ENCODE results near the gene SMR3A. TPM values are rescaled to one million over a fixed set of nuclear protein-coding genes. Genes with fewer than 3 reads are reported as not detected.

SMR3A gene
- total RNA-seq, 4 donors from 2014 or later = not detected

- H3K4me3 ChIP-seq (ENCODE audit: low read depth, poor library complexity, severe bottlenecking) = no peak overlapping the region
- TF ChIP-seq POLR2A (IDR thresholded peaks at IDR 0.05) (no peak), CTCF (IDR thresholded peaks at IDR 0.05) (no peak)
- DNase-seq (ENCODE audit: low spot score in 2 of 2) = no peak
- WGBS, 2 donors = 85 to 91% methylated on average over 4 of the region's 4 CpGs
- intact Hi-C loops (cut with DNase I; ENCODE audit: low total_unique reads) = no loop called here
Observed at GRCh38 chr4:70371987-70372386, 11.4 kb downstream of the SMR3A start.

GRCh38 chr4:70372760-70373159, 12.2 kb downstream of the SMR3A start:
- DNase-seq (ENCODE audit: low spot score in 2 of 2) = no peak
- H3K4me3 ChIP-seq (ENCODE audit: low read depth, poor library complexity, severe bottlenecking) = no peak overlapping the region
- no peak for TF ChIP-seq CTCF (IDR thresholded peaks at IDR 0.05)
- TF ChIP-seq POLR2A (IDR thresholded peaks at IDR 0.05) = no peak
- intact Hi-C loops (cut with DNase I; ENCODE audit: low total_unique reads) = no loop called here
- 81 to 93% methylated on average over 3 of the region's 3 CpGs for WGBS, 2 donors

- 51 to 60% methylated on average over 3 of the region's 3 CpGs for WGBS, 2 donors
- intact Hi-C loops (cut with DNase I; ENCODE audit: low total_unique reads) = no loop called here
- no peak for DNase-seq (ENCODE audit: low spot score in 2 of 2)
- H3K4me3 ChIP-seq (ENCODE audit: low read depth, poor library complexity, severe bottlenecking) = no peak overlapping the region
- no peak for TF ChIP-seq POLR2A (IDR thresholded peaks at IDR 0.05)
- no peak for TF ChIP-seq CTCF (IDR thresholded peaks at IDR 0.05)
Observed at GRCh38 chr4:70380578-70380977, 20.0 kb downstream of the SMR3A start.

- no peak for TF ChIP-seq CTCF (IDR thresholded peaks at IDR 0.05)
- no peak for TF ChIP-seq POLR2A (IDR thresholded peaks at IDR 0.05)
- DNase-seq (ENCODE audit: low spot score in 2 of 2) = no peak
- H3K4me3 ChIP-seq (ENCODE audit: low read depth, poor library complexity, severe bottlenecking) = no peak within 1 kb of the TSS
- intact Hi-C loops (cut with DNase I; ENCODE audit: low total_unique reads) = no loop called here
- WGBS, 2 donors = 52 to 74% methylated on average over 5 of the region's 5 CpGs
Observed at GRCh38 chr4:70382691-70383181, 22.2 kb downstream of the SMR3A start, which contains the start of gene SMR3B. SMR3B (plus strand) TSS chr4:70383131; CDS start chr4:70384511, 1,380 bp downstream.

GRCh38 chr4:70392057-70392776, 31.7 kb downstream of the SMR3A start:
- intact Hi-C loops (cut with DNase I; ENCODE audit: low total_unique reads) = no loop called here
- no peak for TF ChIP-seq CTCF (IDR thresholded peaks at IDR 0.05)
- no peak for TF ChIP-seq POLR2A (IDR thresholded peaks at IDR 0.05)
- no peak for DNase-seq (ENCODE audit: low spot score in 2 of 2)
- 54% methylated on average over 2 of the region's 2 CpGs for WGBS, 2 donors
- no peak overlapping the region for H3K4me3 ChIP-seq (ENCODE audit: low read depth, poor library complexity, severe bottlenecking)

GRCh38 chr4:70397580-70397979, 37.0 kb downstream of the SMR3A start, which contains the start of gene OPRPN:
OPRPN (plus strand) TSS chr4:70397940; CDS start chr4:70399286, 1,346 bp downstream.
- TF ChIP-seq CTCF (IDR thresholded peaks at IDR 0.05) (no peak), POLR2A (IDR thresholded peaks at IDR 0.05) (no peak)
- intact Hi-C loops (cut with DNase I; ENCODE audit: low total_unique reads) = no loop called here
- no peak within 1 kb of the TSS for H3K4me3 ChIP-seq (ENCODE audit: low read depth, poor library complexity, severe bottlenecking)
- no peak for DNase-seq (ENCODE audit: low spot score in 2 of 2)
